HG03097 (cell line): Measurements from ENCODE around the gene UBTFL1.
"Not testable (repeated sequence)": the region's sequence is repeated elsewhere in the genome, so short reads cannot be mapped to it uniquely, and the experiment has no call there.

Experiments
- ATAC-seq: cut with Tn5 transposase; IDR thresholded peaks from one replicate; pipeline ENCODE4 v1.9.1; 2021; ENCODE audit not compliant: unreplicated experiment, low FRiP score

Gene UBTFL1

DNA sequence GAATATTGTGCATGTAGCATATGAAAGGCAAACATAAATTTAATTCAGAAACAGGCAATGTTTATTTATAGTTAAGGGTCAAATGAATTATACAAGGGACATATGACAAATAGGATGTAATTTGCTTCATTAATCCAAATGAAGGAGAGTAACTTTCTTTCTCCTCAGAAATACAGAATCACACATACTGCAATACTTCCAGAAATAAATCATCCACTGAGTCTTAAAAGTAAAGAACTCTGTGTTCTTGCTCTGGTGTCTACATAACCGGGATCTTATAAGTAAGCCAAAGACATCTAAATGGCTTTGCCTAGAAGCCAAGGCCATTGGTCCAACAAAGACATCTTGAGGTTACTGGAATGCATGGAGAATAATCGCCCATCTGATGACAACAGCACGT, at the start of gene UBTFL1:
UBTFL1 (plus strand) TSS at position 301 of the 400 bp plus-strand sequence; CDS start at position 301, 0 bp downstream.
- ATAC-seq: not testable (repeated sequence)

DNA sequence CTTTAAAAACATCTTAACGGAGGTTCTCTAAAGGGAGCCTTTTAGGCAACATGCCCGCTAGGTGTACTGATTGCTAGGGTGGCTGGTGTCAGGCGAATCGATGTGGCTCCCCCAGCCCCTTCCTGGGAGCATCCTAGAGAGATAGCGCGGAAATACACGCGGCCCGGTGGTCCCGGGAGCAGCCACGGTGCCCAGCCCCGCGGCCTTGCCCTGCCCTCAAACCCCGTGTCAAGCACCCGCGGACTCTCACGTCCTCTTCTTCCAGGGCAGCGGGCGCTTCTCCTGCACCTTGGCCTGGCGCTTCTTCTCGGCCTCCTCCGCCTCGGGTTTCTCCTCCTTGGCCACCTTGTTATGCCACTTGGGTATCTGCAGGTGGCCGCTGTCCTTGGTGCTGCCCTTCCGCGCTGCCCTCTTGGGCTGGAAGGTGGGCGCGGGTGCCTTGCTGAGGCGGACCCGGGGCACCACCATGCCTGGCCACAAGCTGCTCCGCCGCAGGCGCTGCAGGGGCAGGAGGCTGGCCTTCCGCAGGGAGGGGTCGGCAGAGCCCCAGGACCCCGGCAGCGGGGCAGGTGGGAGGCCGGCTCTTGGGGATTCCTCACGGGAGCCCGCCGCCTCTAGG, 34.0 kb upstream of the UBTFL1 start:
- ATAC-seq: not testable (repeated sequence)

DNA sequence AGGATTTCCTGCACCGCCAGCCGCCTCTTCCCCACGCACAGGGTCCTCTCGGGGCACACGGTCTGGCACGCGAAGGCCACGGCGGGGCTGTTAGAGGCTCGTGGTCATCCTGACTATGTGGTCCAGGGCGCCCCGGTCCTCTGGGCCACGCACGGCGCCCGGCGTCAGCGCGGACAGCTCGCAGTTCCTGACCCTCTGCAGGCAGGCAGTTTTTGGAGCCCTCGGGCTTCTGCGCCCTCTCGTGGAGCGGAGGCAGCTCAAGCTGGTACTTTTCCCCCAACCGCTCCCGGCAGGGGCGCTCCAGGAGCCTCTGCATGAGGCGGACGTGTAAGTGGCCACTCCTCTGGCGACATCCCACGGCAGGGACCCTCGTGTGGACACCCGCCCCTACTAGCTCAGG, 33.4 kb upstream of the UBTFL1 start:
- not testable (repeated sequence) for ATAC-seq

DNA sequence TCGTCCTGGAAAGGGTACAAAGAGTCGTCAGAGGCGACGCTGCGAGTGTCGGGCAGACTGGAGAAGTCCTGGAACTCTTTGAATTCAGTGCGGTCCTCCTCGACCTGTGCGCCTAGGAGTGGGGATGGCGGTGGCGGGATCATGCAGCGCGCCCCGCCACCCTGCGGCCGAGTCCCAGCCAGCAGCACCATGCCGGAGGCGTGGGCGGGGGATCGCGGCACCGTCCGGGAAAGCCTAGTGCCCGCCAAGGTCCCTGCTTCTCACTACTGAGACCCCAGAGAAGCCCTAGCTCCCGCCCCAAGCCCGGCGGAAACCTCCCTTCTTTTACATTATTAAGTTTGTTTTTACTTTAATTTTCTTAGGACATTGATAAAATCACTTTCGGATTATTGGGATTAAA, 32.2 kb upstream of the UBTFL1 start:
- ATAC-seq: not testable (repeated sequence)

DNA sequence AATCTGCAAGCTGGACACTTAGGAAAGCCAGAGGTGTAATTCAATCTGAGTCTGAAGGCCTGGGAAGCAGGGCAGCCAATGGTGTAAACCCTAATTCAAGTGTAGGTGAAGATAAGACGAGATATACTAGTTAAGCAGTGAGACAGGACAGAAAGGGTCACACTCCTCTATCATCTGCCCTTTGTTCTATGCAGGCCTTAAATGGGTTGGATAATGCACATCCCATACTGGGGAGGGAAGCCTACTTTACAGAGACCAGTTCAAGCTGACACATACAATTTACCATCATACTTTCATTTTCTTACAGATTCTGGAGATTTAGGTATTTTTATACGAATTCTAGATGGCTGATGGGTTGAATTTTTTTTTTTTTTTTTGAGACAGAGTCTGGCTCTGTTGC, 3.0 kb downstream of the UBTFL1 start:
- not testable (repeated sequence) for ATAC-seq

- ATAC-seq: not testable (repeated sequence)
These were observed 9.6 kb downstream of the UBTFL1 start for GRCh38 chr11:90095230-90095924.

- not testable (repeated sequence) for ATAC-seq
These were observed 12.5 kb downstream of the UBTFL1 start for GRCh38 chr11:90098261-90098660.

- no peak for ATAC-seq
These were observed 14.7 kb downstream of the UBTFL1 start for GRCh38 chr11:90100431-90100830.

DNA sequence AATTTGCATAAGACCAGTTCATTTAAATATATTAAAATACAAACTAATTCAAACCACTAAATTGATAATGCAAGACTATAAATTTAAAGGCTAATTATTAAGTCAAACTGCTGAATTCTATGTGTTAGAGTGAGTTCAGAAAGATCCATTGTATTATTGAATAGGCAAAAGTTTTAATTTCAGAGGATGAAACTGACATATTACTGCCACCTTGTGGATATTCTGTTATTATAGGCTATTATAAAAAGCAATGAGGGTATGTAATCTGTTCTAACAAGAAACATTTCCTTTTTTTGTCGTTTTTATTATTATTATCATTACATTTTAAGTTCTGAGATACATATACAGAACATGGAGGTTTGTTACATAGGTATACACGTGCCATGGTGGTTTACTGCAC, 27.8 kb downstream of the UBTFL1 start:
- no peak for ATAC-seq

DNA sequence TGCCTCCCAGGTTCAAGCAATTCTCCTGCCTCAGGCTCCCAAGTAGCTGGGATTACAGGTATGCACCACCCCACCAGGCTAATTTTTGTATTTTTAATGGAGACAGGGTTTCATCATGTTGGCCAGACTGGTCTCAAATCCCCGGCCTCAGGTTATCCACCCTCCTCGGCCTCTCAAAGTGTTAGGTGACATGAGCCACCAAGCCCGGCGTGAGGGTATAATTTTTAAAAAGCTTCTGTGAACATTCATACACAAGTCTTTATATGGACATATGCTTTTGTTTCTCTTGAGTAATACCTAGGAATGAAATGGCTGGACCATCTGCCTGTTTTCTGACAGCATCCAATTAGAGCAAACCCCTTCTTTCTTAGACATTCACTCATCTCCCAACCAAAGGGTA, 34.4 kb downstream of the UBTFL1 start:
- ATAC-seq: no peak

- ATAC-seq: no peak
These were observed 38.6 kb downstream of the UBTFL1 start for GRCh38 chr11:90124371-90124770.

- ATAC-seq: no peak
These were observed 39.2 kb downstream of the UBTFL1 start for GRCh38 chr11:90124946-90125345.

DNA sequence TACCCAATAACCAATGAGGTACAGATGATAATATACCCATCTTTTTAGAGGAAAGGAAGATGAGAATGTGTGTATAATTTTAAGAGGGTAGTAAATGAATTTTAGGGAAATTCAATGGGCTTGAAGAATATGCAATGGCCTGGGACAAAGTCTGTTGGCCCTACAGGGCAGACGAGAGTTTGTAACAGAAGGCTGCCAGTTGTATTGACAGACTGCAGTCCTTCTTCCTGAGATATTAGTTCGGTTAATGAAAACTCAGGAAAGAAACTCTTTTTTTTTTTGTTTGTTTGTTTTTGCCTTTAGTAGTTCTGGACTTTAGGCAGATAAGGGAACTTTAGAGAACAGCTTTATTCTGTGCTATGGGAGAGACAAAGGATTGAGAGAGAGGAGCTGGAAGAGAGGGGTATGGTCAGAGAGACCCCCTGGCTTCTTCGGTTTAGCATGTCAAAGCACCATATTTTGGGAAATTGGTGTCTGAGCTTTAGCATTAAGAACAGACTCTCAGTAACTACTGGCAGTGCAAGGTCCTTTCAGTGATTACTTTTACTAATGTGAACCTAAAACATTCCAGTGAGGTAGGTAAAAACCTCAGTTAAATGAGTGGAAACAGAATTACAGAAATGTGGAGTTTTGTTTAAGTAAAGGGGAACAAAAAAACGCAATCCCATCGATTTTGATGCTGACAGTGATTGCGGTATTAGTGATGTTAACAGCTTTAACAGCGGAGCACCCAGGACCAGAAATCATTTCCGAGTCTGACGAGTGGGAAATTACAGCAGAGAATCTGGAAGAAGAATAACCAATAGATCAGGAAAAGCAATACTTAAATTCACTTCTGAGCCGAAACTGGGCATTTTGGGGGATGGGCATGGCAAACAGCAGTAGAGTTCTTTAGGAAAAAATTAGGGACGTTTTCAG, 48.1 kb downstream of the UBTFL1 start:
- no peak for ATAC-seq

DNA sequence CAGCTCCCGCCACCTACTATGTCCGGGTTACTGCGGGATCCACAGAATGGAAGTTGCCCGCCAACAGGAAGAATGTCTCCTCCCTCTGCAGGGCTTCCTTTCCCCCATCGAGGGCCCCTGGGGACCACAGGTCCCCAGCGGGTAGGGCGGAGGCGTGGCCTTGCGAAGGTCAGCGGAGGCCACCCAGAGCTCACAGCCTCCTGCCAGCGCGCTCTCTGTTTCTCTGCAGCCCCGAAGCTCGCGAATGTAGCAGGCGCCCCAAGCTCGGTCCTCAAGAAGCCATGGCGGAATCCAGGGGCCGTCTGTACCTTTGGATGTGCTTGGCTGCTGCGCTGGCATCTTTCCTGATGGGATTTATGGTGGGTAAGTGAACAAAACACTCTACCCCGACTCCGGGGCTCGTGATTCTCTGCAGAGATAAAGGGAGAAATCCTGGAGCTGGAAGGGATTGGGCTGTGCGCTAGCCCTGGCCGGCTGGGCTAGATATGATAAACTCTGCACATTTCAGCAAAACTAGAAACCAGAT, 48.8 kb downstream of the UBTFL1 start, which contains the start of gene NAALAD2:
NAALAD2 (plus strand) TSS at position 186 of the 526 bp plus-strand sequence; CDS start at position 282, 96 bp downstream.
- peak; percentile 97 for ATAC-seq

DNA sequence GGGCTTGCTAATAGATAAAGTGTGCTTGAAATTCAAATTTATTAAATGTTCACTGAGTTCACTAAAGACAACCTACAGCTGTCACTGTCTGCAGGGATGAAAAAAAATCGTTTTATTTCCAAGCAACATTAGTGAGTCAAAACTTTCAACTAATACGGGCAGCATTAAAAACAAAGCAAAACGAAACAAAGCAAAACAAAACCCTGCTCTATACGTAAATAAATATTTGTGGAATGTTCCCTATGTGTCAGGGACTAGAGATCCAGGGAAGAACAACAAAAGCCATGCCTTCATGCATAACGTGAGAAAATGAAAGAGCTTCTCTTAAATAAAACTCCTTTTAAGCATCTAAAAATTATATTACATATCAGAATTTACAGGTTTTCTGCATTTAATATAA, 49.3 kb downstream of the UBTFL1 start:
- no peak for ATAC-seq
